H9 (cell line): Measurements from ENCODE around the gene MID1. TPM values are rescaled to one million over a fixed set of nuclear protein-coding genes. Genes with fewer than 3 reads are reported as not detected.

Source experiments
- DNase-seq: peaks from one replicate; pipeline ENCODE4 v3.0.0-alpha.2; 2017
- H2AFZ ChIP-seq: one replicate; pipeline ENCODE4 v1.6.1; 2013; ENCODE audit warnings: mild to moderate bottlenecking, low read length, control low read depth, moderate library complexity
- H2AK5ac ChIP-seq: 2 replicates; pipeline ENCODE4 v1.6.1; 2013; ENCODE audit warnings: low read length, control low read depth, mixed read lengths; ENCODE audit not compliant: insufficient read length
- H2BK120ac ChIP-seq: one replicate; pipeline ENCODE4 v1.6.1; 2013; ENCODE audit warnings: low read depth, mild to moderate bottlenecking, low read length, control low read depth, inconsistent platforms; ENCODE audit not compliant: poor library complexity, severe bottlenecking
- H2BK12ac ChIP-seq: 2 replicates; pipeline ENCODE4 v1.6.1; 2013; ENCODE audit warnings: low read length, control low read depth, mixed read lengths, low read depth; ENCODE audit not compliant: insufficient read length
- H2BK15ac ChIP-seq: 2 replicates; pipeline ENCODE4 v1.6.1; 2013; ENCODE audit warnings: low read depth, low read length, control low read depth
- H2BK20ac ChIP-seq: one replicate; pipeline ENCODE4 v1.6.1; 2013; ENCODE audit warnings: low read depth, mild to moderate bottlenecking, low read length, control low read depth, inconsistent platforms; ENCODE audit not compliant: poor library complexity, severe bottlenecking
- H2BK5ac ChIP-seq: 2 replicates; pipeline ENCODE4 v1.6.1; 2013; ENCODE audit warnings: low read length, control low read depth, mixed read lengths; ENCODE audit not compliant: insufficient read length
- H3K14ac ChIP-seq: 2 replicates; pipeline ENCODE4 v1.6.1; 2013; ENCODE audit warnings: low read length, control low read depth; ENCODE audit not compliant: insufficient read depth
- H3K18ac ChIP-seq: 2 replicates; pipeline ENCODE4 v1.6.1; 2013; ENCODE audit warnings: low read depth, mild to moderate bottlenecking, mixed read lengths, low read length, control low read depth; ENCODE audit not compliant: insufficient read length
- H3K23ac ChIP-seq: 2 replicates; pipeline ENCODE4 v1.6.1; 2013; ENCODE audit warnings: low read length, control low read depth, mixed read lengths, low read depth; ENCODE audit not compliant: insufficient read length
- H3K23me2 ChIP-seq: 2 replicates; pipeline ENCODE4 v1.6.1; 2013; ENCODE audit warnings: low read depth, mild to moderate bottlenecking, mixed read lengths, low read length, control low read depth; ENCODE audit not compliant: insufficient read length, poor library complexity, severe bottlenecking
- H3K27ac ChIP-seq: 2 replicates; pipeline ENCODE4 v1.5.1; 2013; ENCODE audit warnings: low read length, control low read depth, mixed read lengths, low read depth; ENCODE audit not compliant: insufficient read length
- H3K27me3 ChIP-seq: 2 replicates; pipeline ENCODE4 v1.6.1; 2013; ENCODE audit warnings: low read length, control low read depth, inconsistent platforms; ENCODE audit not compliant: insufficient read depth
- H3K4ac ChIP-seq: 2 replicates; pipeline ENCODE4 v1.6.1; 2013; ENCODE audit warnings: low read depth, mild to moderate bottlenecking, control low read depth, inconsistent platforms, low read length, moderate library complexity
- H3K4me1 ChIP-seq: 2 replicates; pipeline ENCODE4 v1.6.1; 2013; ENCODE audit warnings: low read length, control low read depth, inconsistent platforms; ENCODE audit not compliant: insufficient read depth
- H3K4me2 ChIP-seq: 2 replicates; pipeline ENCODE4 v1.6.1; 2013; ENCODE audit warnings: low read length, control low read depth, mixed read lengths; ENCODE audit not compliant: insufficient read length, insufficient read depth
- H3K56ac ChIP-seq: 2 replicates; pipeline ENCODE4 v1.6.1; 2013; ENCODE audit warnings: low read depth, mild to moderate bottlenecking, mixed read lengths, low read length, control low read depth; ENCODE audit not compliant: insufficient read length
- H3K79me1 ChIP-seq: 2 replicates; pipeline ENCODE4 v1.6.1; 2013; ENCODE audit warnings: low read depth, mild to moderate bottlenecking, moderate library complexity, low read length, control low read depth, inconsistent platforms; ENCODE audit not compliant: insufficient read depth, poor library complexity, severe bottlenecking
- H3K79me2 ChIP-seq: 2 replicates; pipeline ENCODE4 v1.6.1; 2013; ENCODE audit warnings: low read length, control low read depth, inconsistent platforms; ENCODE audit not compliant: insufficient read depth
- H3K9ac ChIP-seq: 2 replicates; pipeline ENCODE4 v1.6.1; 2013; ENCODE audit warnings: low read length, control low read depth, mixed read lengths; ENCODE audit not compliant: insufficient read length; ENCODE audit errors: extremely low read depth
- H3K9me3 ChIP-seq: one replicate; pipeline ENCODE4 v1.6.1; 2013; ENCODE audit warnings: low read depth, low read length, inconsistent platforms; ENCODE audit not compliant: control insufficient read depth
- H3T11ph ChIP-seq: one replicate; pipeline ENCODE4 v1.6.1; 2013; ENCODE audit warnings: mild to moderate bottlenecking, low read length, control low read depth, inconsistent platforms
- H4K20me1 ChIP-seq: one replicate; pipeline ENCODE4 v1.6.1; 2013; ENCODE audit not compliant: control insufficient read depth, insufficient read length, insufficient read depth
- H4K5ac ChIP-seq: 2 replicates; pipeline ENCODE4 v1.6.1; 2013; ENCODE audit warnings: low read depth, mild to moderate bottlenecking, mixed read lengths, low read length, control low read depth; ENCODE audit not compliant: insufficient read length
- H4K8ac ChIP-seq: replicated peaks from 2 replicates; pipeline ENCODE4 v1.6.1; 2013; ENCODE audit warnings: low read length, control low read depth, mixed read lengths, low read depth; ENCODE audit not compliant: insufficient read length
- H4K91ac ChIP-seq: 2 replicates; pipeline ENCODE4 v1.6.1; 2013; ENCODE audit warnings: low read depth, mild to moderate bottlenecking, moderate library complexity, mixed read lengths, low read length, control low read depth; ENCODE audit not compliant: insufficient read length
- H3K27ac Mint-ChIP-seq, 3 experiments: 2 replicates in 2 of 3; 3 replicates in 1 of 3; pipeline ENCODE4 v1.8.0; 2020 to 2021; ENCODE audit warnings: mixed read lengths in 3 of 3, mild to moderate bottlenecking in 1 of 3, moderate library complexity in 1 of 3
- H3K27me3 Mint-ChIP-seq: 2 replicates; pipeline ENCODE4 v1.8.0; 2021; ENCODE audit warnings: low read depth, mild to moderate bottlenecking, moderate library complexity, mixed read lengths
- H3K36me3 Mint-ChIP-seq, 3 experiments: 2 replicates in 2 of 3; 3 replicates in 1 of 3; pipeline ENCODE4 v1.8.0; 2020 to 2021; ENCODE audit warnings: low read depth in 3 of 3, mixed read lengths in 3 of 3; ENCODE audit not compliant: insufficient read depth in 1 of 3
- H3K4me1 Mint-ChIP-seq, 2 experiments: 2 replicates each; pipeline ENCODE4 v1.8.0; 2020; ENCODE audit warnings: mixed read lengths in 2 of 2
- H3K4me3 Mint-ChIP-seq, 2 experiments: 2 replicates in 1 of 2; 3 replicates in 1 of 2; pipeline ENCODE4 v1.8.0; 2020 to 2021; ENCODE audit warnings: mild to moderate bottlenecking in 2 of 2, mixed read lengths in 2 of 2, moderate library complexity in 1 of 2
- H3K9me3 Mint-ChIP-seq, 2 experiments: 2 replicates in 1 of 2; 3 replicates in 1 of 2; pipeline ENCODE4 v1.8.0; 2020; ENCODE audit warnings: mild to moderate bottlenecking in 2 of 2, mixed read lengths in 2 of 2, moderate library complexity in 1 of 2
- WGBS: extraction: QIAGEN DNeasy Blood & Tissue Kit; methylation state at CpG from one replicate; pipeline ENCODE4 v1.1.7; 2013; ENCODE audit warnings: missing lambda C conversion rate, low lambda C conversion rate, mixed read lengths; ENCODE audit not compliant: insufficient read length; ENCODE audit errors: extremely low coverage; 5-methylcytosine and 5-hydroxymethylcytosine counted together
- total RNA-seq: library from RNA; stranded (reverse); gene quantifications from 2 replicates; pipeline ENCODE4 v1.2.1, GENCODE V29; 2021
- TF ChIP-seq, protein P1 (sequence below): fragments of 200-600 bp; sonication (generic); conservative IDR thresholded peaks from 3 replicates; pipeline ENCODE4 v1.8.0; 2021; ENCODE audit warnings: antibody characterized with exemption, mild to moderate bottlenecking

MID1 gene
- total RNA-seq, 1 experiment from 2014 or later, result 32.9 TPM

DNA sequence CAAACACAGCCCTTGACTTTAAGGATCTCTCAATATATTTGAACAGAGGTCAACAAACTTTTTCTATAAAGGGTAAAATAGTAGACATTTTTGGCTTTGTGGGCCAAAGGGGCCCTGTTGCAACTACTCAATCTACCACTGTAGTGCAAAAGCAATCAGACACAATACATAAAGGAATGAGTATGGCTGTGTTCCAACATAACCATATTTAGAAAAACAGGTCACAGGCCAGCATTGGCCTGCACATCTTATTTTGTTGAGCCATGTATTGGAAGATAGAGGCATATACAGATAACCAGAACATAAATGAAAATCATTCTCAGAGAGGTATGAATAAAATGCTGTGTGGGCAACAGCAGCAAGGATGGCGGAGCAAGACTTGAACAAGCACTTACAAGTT lies 49.8 kb downstream of the MID1 start:
- TF ChIP-seq, protein P1, sequence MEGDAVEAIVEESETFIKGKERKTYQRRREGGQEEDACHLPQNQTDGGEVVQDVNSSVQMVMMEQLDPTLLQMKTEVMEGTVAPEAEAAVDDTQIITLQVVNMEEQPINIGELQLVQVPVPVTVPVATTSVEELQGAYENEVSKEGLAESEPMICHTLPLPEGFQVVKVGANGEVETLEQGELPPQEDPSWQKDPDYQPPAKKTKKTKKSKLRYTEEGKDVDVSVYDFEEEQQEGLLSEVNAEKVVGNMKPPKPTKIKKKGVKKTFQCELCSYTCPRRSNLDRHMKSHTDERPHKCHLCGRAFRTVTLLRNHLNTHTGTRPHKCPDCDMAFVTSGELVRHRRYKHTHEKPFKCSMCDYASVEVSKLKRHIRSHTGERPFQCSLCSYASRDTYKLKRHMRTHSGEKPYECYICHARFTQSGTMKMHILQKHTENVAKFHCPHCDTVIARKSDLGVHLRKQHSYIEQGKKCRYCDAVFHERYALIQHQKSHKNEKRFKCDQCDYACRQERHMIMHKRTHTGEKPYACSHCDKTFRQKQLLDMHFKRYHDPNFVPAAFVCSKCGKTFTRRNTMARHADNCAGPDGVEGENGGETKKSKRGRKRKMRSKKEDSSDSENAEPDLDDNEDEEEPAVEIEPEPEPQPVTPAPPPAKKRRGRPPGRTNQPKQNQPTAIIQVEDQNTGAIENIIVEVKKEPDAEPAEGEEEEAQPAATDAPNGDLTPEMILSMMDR, result no peak
- DNase-seq, result no peak
- no peak overlapping the region for H3K56ac ChIP-seq
- no peak overlapping the region for H3K4me2 ChIP-seq
- H3K9ac ChIP-seq, result no peak overlapping the region
- no peak overlapping the region for H3K14ac ChIP-seq
- no peak overlapping the region for H3K4ac ChIP-seq
- no peak overlapping the region for H4K91ac ChIP-seq
- H2BK15ac ChIP-seq, result no peak overlapping the region
- no peak overlapping the region for H2BK120ac ChIP-seq
- H3K4me3 Mint-ChIP-seq, result no peak overlapping the region
- H3K4me1 Mint-ChIP-seq, result peaks cover 7 to 15% of the 10 kb centered on the region in 2 experiments
- H4K20me1 ChIP-seq, result no peaks in the 10 kb centered on the region
- no peak overlapping the region for H4K8ac ChIP-seq
- H3T11ph ChIP-seq, result no peak overlapping the region
- peaks cover 53 to 71% of the 10 kb centered on the region in 2 experiments for H3K9me3 Mint-ChIP-seq
- H2AFZ ChIP-seq, result no peak overlapping the region
- H3K4me1 ChIP-seq, result peaks cover 3% of the 10 kb centered on the region; the same call in 1 of the 2 replicates
- no peak overlapping the region for H3K18ac ChIP-seq
- H3K36me3 Mint-ChIP-seq, result peaks cover 38 to 40% (median 40%) of the 10 kb centered on the region in 3 experiments
- peaks cover 33% of the 10 kb centered on the region; the same call in 1 of the 2 replicates for H3K79me2 ChIP-seq
- WGBS, result no CpG with 5 or more reads among the region's 1 CpG
- H3K23ac ChIP-seq, result no peak overlapping the region
- no peaks in the 10 kb centered on the region for H3K23me2 ChIP-seq
- no peaks in the 10 kb centered on the region for H3K27me3 ChIP-seq
- H3K9me3 ChIP-seq, result peaks cover 6% of the 10 kb centered on the region
- H3K27ac Mint-ChIP-seq, result 0 out of 7 replicates have a peak overlapping the region, but pooled peaks of 1 of the 3 experiments have one; percentile 11
- H2BK5ac ChIP-seq, result no peak overlapping the region
- H3K27ac ChIP-seq, result no peak overlapping the region
- H2BK20ac ChIP-seq, result no peak overlapping the region
- H3K79me1 ChIP-seq, result no peaks in the 10 kb centered on the region
- no peak overlapping the region for H2AK5ac ChIP-seq
- no peaks in the 10 kb centered on the region for H3K27me3 Mint-ChIP-seq
- H2BK12ac ChIP-seq, result no peak overlapping the region
- no peak overlapping the region for H4K5ac ChIP-seq
